Caki2 (cell line): ENCODE data around the gene SEMA5A. TPM values are rescaled to one million over a fixed set of nuclear protein-coding genes. Genes with fewer than 3 reads are reported as not detected.

Experiments
- DNase-seq: peaks from one replicate; pipeline ENCODE4 v3.0.0-alpha.2; 2015; ENCODE audit warnings: low read depth
- in situ Hi-C: cut with HindIII; loops from 2 replicates; pipeline ENCODE4 v1.10.0; 2016; ENCODE audit warnings: low sequenced_read_pairs, low pct_unique_long_range_greater_than_20kb, mixed read lengths
- total RNA-seq: library from RNA; depleted of rRNA; stranded (reverse); fragments of >200 nt; shearing (Covaris generic); gene quantifications from 2 replicates; pipeline ENCODE4 v1.2.3, GENCODE V29; 2014; ENCODE audit warnings: low replicate concordance

The SEMA5A gene
- total RNA-seq, 1 experiment from 2014 or later: 0.57 TPM

DNA sequence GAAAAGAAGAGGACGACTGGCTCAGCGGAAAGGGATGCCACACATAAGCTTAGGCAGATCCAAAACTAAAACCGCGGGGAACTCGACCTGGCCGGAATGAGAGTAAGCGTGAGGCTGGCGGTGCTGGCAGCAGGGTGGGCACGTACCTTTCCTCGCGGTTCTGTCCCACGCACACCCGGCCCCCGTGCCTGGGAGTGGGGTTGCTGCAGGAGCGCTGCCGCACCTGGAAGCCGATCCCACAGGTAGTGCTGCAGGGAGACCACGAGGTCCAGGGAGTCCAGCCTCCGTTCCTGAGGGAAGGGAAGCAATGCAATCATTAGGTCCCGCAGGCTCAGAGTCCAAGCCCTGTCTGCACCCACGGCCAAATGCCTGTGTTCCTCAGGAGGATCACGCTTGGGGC is 427.0 kb downstream of the SEMA5A start:
- DNase-seq: no peak
- in situ Hi-C loops: no loop called here

- DNase-seq: no peak
- in situ Hi-C loops: no loop called here
These were observed 430.8 kb downstream of the SEMA5A start for GRCh38 chr5:9115093-9115492.

DNA sequence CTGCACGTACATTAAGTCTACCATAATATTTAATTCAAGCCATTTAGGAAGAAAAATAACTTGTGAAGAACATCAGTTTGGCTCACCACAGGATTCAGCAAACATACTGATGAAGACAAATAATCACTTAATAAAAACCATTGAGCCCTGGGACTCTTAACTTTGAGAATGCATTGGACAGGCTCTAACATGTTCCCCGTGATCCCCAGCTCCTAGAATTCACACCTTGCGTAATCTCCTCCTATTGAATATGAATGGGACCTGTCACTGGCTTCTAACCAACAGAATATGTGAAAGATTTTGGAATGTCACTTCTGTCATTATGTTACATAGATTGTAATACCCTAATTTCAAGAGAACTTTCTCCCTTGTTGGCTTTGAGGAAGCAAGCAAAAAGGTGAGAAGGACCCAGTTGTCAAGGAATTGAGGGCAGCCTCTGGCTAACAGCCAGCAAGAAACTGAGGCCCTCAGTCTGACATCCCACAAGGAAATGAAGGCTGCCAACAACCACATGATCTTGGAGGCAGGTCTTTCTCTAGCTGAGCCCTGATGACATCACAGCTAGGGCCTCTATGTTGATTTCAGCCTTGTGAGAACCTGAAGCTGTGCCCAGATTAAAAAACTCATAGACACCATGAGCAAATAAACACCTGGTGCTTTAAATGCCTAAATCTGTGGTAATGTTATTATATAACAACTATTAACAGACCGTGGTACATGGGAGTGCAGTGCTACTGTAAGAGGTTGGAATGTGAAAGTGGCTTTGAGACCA is 433.2 kb downstream of the SEMA5A start:
- DNase-seq: no peak
- in situ Hi-C loops: no loop called here

- in situ Hi-C loops: no loop called here
These were observed 437.7 kb downstream of the SEMA5A start for GRCh38 chr5:9108162-9108561.

GRCh38 chr5:9105851-9106250 is 440.0 kb downstream of the SEMA5A start:
- in situ Hi-C loops: no loop called here
- no peak for DNase-seq

More at GRCh38 chr5:9108162-9108561, 437.7 kb downstream of the SEMA5A start:
- no peak for DNase-seq

GRCh38 chr5:9104571-9105339 is 441.1 kb downstream of the SEMA5A start:
- in situ Hi-C loops: no loop called here

DNA sequence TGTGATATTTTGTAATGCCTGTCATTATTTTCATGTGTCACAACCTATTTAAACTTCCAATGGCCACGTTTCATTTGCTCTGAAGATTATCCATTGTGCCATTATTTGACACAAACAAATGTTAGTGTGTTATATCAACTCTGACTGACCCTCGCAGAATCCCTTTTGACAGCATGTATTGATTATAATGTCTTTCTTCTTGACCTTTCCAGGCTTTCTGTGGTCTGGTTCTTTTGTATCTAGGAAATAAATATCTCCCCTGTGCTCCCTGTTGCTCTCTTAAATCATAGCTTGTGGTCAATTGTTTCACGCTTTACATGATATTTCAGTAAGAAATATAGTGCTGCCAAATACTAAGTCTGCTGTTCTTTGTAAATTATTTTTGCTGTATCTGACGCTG is 442.6 kb downstream of the SEMA5A start:
- no peak for DNase-seq
- in situ Hi-C loops: no loop called here

More at GRCh38 chr5:9104571-9105339, 441.1 kb downstream of the SEMA5A start:
- DNase-seq: no peak

DNA sequence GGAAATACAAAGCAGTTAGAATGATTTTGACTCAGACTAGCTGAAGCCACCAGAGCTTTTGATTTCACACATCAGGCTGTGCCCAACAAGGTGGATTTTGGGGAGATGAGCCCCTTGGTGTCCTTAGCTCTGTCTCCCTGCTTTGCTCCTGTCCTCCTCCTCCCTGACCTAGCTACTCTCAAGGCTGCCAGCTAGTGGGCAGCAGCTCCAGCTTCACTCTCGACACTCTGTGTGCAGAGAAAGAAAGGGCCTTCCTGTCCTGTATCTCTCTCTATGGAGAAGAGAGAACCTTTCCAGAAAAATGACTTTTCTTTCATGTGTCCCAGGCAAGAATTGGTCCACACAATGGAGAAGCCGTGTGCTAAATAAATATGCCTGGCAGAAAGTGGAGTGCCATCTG is 446.2 kb downstream of the SEMA5A start:
- in situ Hi-C loops: no loop called here
- DNase-seq: no peak

- no peak for DNase-seq
- in situ Hi-C loops: no loop called here
These were observed 446.9 kb downstream of the SEMA5A start for GRCh38 chr5:9098990-9099389.

- no peak for DNase-seq
- in situ Hi-C loops: no loop called here
These were observed 451.3 kb downstream of the SEMA5A start for GRCh38 chr5:9094582-9094981.

- in situ Hi-C loops: no loop called here
- no peak for DNase-seq
These were observed 453.8 kb downstream of the SEMA5A start for GRCh38 chr5:9091896-9092662.

DNA sequence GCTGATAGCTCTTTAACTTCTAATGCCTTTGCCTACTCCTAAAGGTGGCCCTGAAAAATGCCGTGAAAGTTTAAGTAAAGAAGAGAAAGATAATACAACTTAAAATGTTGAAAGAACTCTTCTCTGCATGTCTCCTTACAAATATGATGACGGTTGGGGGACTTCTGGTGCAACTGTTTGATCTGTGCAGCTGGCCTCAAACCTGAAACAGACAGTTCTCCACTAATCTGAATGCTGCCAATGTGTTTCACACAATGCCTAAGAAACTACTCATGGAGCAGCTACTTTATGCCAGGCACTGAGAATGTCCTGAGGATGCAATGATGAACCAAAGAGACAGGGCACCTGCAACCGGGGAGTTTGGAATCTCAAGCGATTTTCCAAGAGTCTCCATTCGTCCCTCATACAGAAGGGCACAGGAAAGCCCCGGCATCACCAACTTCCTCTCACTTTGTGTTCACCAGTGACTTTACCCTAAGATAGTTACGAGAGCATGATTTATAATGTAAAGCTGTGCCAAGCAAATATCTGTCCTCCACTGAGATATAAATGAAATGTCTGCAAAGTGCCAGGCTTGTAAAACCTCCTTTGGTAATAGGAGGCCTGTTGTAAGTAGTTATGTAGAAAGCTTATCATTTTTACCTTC is 455.4 kb downstream of the SEMA5A start:
- DNase-seq: no peak
- in situ Hi-C loops: no loop called here

GRCh38 chr5:9089893-9090292 is 456.0 kb downstream of the SEMA5A start:
- in situ Hi-C loops: no loop called here
- DNase-seq: no peak

DNA sequence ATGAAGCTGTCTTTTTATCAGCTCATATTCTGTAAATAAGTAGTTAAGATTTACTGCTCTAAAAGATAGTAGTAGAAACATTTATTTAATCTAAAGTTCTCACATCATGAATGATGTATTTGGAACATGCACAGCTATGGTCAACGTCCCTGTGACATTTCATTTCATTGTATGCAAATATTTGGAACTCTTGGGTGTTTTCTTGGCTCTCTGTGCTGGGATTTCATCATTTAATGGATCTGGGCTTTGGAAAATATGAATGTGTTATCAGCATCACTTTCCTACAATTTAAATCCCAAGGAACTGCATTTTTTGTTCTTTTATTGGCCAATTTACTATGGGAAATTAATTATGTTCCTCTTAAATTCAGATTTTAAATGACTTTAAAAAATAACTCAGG is 462.9 kb downstream of the SEMA5A start:
- in situ Hi-C loops: no loop called here
- no peak for DNase-seq

DNA sequence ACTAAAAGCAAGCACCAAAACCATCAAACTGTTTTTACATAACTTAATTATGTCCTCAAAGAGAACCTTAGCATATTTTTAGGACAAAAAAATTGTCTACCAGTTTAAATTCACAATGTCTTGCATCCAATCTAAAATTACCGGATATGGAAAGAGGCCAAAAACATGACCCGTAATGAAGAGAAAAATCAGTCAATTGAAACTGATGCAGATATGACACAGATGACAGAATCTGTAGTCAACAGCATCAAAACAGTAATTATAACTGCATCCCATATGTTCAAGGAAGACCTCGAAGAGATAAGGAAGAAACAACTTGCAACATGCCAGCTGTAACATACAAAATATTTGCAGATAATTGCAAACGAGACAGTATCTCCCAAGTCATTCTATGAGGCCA is 473.2 kb downstream of the SEMA5A start:
- no peak for DNase-seq
- in situ Hi-C loops: no loop called here

DNA sequence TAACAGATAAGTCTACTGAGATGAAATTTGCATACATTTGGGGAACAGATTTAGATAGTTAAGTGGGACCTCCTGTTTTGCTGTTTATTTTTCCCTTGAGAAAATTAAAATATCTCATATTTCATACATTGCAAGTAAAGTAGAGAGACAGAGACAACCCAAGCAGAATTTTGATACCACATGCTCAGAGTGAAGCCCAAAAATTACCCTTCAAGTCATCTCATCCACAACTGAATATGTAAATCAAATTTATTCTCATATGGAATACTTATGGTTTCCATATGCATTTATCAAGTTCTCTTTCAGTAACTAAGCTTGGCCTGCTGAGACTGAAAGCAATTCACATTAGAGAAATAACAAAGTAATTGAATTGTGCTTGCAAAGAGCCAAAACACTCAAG is 474.4 kb downstream of the SEMA5A start:
- in situ Hi-C loops: no loop called here
- no peak for DNase-seq

- DNase-seq: no peak
- in situ Hi-C loops: no loop called here
These were observed 474.8 kb downstream of the SEMA5A start for GRCh38 chr5:9071074-9071473.

- DNase-seq: peak; percentile 94
- in situ Hi-C loops: no loop called here
These were observed 476.2 kb downstream of the SEMA5A start for GRCh38 chr5:9069650-9070049.
